Subcutaneous adipose tissue (tissue), 4 donors: ENCODE results near the gene CTDSPL. TPM values are rescaled to one million over a fixed set of nuclear protein-coding genes. Genes with fewer than 3 reads are reported as not detected.

Experiments
- CTCF ChIP-seq: fragments of 450-650 bp; IDR thresholded peaks from one replicate; pipeline ENCODE4 v1.5.1; 2016; ENCODE audit warnings: low read depth, mild to moderate bottlenecking, control low read depth, antibody characterized with exemption, moderate library complexity
- total RNA-seq, 4 donors: library from RNA; depleted of rRNA; stranded (reverse); fragments of >200 nt; gene quantifications; one replicate each; pipeline ENCODE4 v1.1.0, GENCODE V29; 2016

The CTDSPL gene
- total RNA-seq, 4 donors from 2014 or later, result 29.0 to 34.8 (median 30.1) TPM

- no peak for TF ChIP-seq CTCF
Measured at GRCh38 chr3:37999836-38000235, 138.2 kb downstream of the CTDSPL start.

- TF ChIP-seq CTCF, result no peak
Measured at GRCh38 chr3:38000242-38000916, 138.7 kb downstream of the CTDSPL start.

GRCh38 chr3:38000965-38001455 lies 139.3 kb downstream of the CTDSPL start:
- no peak for TF ChIP-seq CTCF

GRCh38 chr3:38001456-38002081 lies 139.9 kb downstream of the CTDSPL start:
- TF ChIP-seq CTCF, result no peak

GRCh38 chr3:38002291-38002876 lies 140.7 kb downstream of the CTDSPL start:
- TF ChIP-seq CTCF, result no peak

- no peak for TF ChIP-seq CTCF
Measured at GRCh38 chr3:38002940-38003339, 141.3 kb downstream of the CTDSPL start.

GRCh38 chr3:38003371-38003816 lies 141.7 kb downstream of the CTDSPL start:
- TF ChIP-seq CTCF, result no peak
